HepG2 (cell line): Measurements from ENCODE around the gene SOST. TPM values are rescaled to one million over a fixed set of nuclear protein-coding genes. Genes with fewer than 3 reads are reported as not detected.

Experiments
- ATAC-seq: fragments of 200-7000 bp; cut with Tn5 transposase; 3 replicates; pipeline ENCODE4 v1.9.1; 2020; ENCODE audit warnings: mild to moderate bottlenecking, moderate library complexity
- BruUV-seq: library from RNA; stranded (reverse); fragments of 400-500 nt; replicated peaks from 2 replicates; lab custom pipeline; 2021; lab: Mats Ljungman, UMichigan
- CTCF ChIA-PET: fragments of 300-600 bp; formaldehyde crosslinking; extraction: SDS; loops from one replicate; lab custom pipeline; 2021; ENCODE audit warnings: low total read pairs, inconsistent platforms, low intra/inter-chr PET ratio; lab: Yijun Ruan, JAX
- POLR2A ChIA-PET: fragments of 350-600 bp; sonication (Branson Sonifier 250); formaldehyde crosslinking; loops from one replicate; lab custom pipeline; 2020; ENCODE audit warnings: antibody characterized with exemption, inconsistent platforms; lab: Yijun Ruan, JAX
- DNase-seq: peaks from one replicate; pipeline ENCODE4 v3.0.0-alpha.2; 2015; ENCODE audit warnings: low spot score
- FAIRE-seq: peaks from 3 replicates; lab custom pipeline; 2011; peaks lifted over from hg19 to GRCh38; lab: Jason Lieb, UNC
- H2AFZ ChIP-seq: one replicate; pipeline ENCODE4 v1.6.1; 2011; ENCODE audit warnings: low read length, inconsistent platforms
- H3K27ac ChIP-seq: fragments of 300-600 bp; 3 replicates; pipeline ENCODE4 v1.8.0; 2011; ENCODE audit warnings: mixed run types, mild to moderate bottlenecking, mixed read lengths, low read length, inconsistent platforms; ENCODE audit not compliant: insufficient read depth; ENCODE audit errors: extremely low read length
- H3K27me3 ChIP-seq, 2 experiments: fragments of 200-600 bp in 1 of 2; 2 replicates in 1 of 2; 3 replicates in 1 of 2; pipeline versions ENCODE4 v1.6.0 to v1.8.0; 2011; ENCODE audit warnings: low read length in 2 of 2, mild to moderate bottlenecking in 2 of 2, moderate library complexity in 2 of 2, inconsistent platforms in 1 of 2; ENCODE audit not compliant: insufficient read depth in 2 of 2, control insufficient read depth in 1 of 2
- H3K36me3 ChIP-seq, 2 experiments: fragments of 200-600 bp in 1 of 2; replicated peaks in 1 of 2; 2 replicates in 1 of 2; 3 replicates in 1 of 2; pipeline versions ENCODE4 v1.5.1 to v1.8.0; 2011; ENCODE audit warnings: low read length in 2 of 2, inconsistent platforms in 1 of 2; ENCODE audit not compliant: insufficient read depth in 2 of 2, control insufficient read depth in 1 of 2
- H3K4me1 ChIP-seq: 2 replicates; pipeline ENCODE4 v1.5.1; 2012; ENCODE audit warnings: low read length, inconsistent platforms; ENCODE audit not compliant: insufficient read depth
- H3K4me2 ChIP-seq: 2 replicates; pipeline ENCODE4 v1.6.0; 2011; ENCODE audit warnings: low read depth, low read length, inconsistent platforms
- H3K4me3 ChIP-seq, 3 experiments: fragments of 200-600 bp in 1 of 3; sonication (generic), shearing (Covaris generic) in 1 of 3; replicated peaks in 1 of 3; 2 replicates each; pipeline ENCODE4 v1.5.1; 2011 to 2016; ENCODE audit warnings: low read length in 3 of 3, inconsistent platforms in 2 of 3, low read depth in 2 of 3, mild to moderate bottlenecking in 2 of 3, control low read depth in 1 of 3, mixed read lengths in 1 of 3; ENCODE audit not compliant: insufficient read depth in 1 of 3
- H3K79me2 ChIP-seq: one replicate; pipeline ENCODE4 v1.6.1; 2011; ENCODE audit warnings: low read length, inconsistent platforms; ENCODE audit not compliant: insufficient read depth
- H3K9ac ChIP-seq: 2 replicates; pipeline ENCODE4 v1.6.0; 2011; ENCODE audit warnings: mild to moderate bottlenecking, low read depth, low read length, inconsistent platforms; ENCODE audit not compliant: insufficient read depth
- H3K9me3 ChIP-seq: 2 replicates; pipeline ENCODE4 v1.5.1; 2012; ENCODE audit warnings: mild to moderate bottlenecking, low read length
- H4K20me1 ChIP-seq: 2 replicates; pipeline ENCODE4 v1.6.0; 2011; ENCODE audit warnings: inconsistent platforms, mild to moderate bottlenecking, low read length, moderate library complexity; ENCODE audit not compliant: insufficient read depth
- CHD2 ChIP-seq: IDR thresholded peaks from 2 replicates; pipeline ENCODE4 v1.6.1; 2011; ENCODE audit warnings: low read depth, low read length, improper control_type of control experiment
- HNF4A ChIP-seq: sonication (generic); formaldehyde crosslinking; IDR thresholded peaks from 2 replicates; pipeline ENCODE4 v1.4.0; 2020; ENCODE audit warnings: missing genetic modification reagents
- IKZF4 ChIP-seq: sonication (generic); formaldehyde crosslinking; IDR thresholded peaks from 2 replicates; pipeline ENCODE4 v1.5.1; 2020; ENCODE audit warnings: borderline replicate concordance, mild to moderate bottlenecking, low read depth, missing genetic modification reagents; ENCODE audit errors: not compliant biosample characterization
- ISL2 ChIP-seq: sonication (generic); formaldehyde crosslinking; IDR thresholded peaks from 2 replicates; pipeline ENCODE4 v1.5.0; 2020; ENCODE audit warnings: missing genetic modification reagents
- KDM4B ChIP-seq: sonication (generic); formaldehyde crosslinking; IDR thresholded peaks from 2 replicates; pipeline ENCODE4 v1.4.0; 2020; ENCODE audit warnings: missing genetic modification reagents
- SIN3B ChIP-seq: fragments of 150-350 bp; IDR thresholded peaks from 2 replicates; pipeline ENCODE4 v1.6.1; 2014; ENCODE audit warnings: low read length
- SP2 ChIP-seq: sonication (generic); formaldehyde crosslinking; IDR thresholded peaks from 2 replicates; pipeline ENCODE4 v1.5.1; 2020; ENCODE audit warnings: mild to moderate bottlenecking, missing genetic modification reagents
- TEAD3 ChIP-seq: optimal IDR thresholded peaks from 2 replicates; pipeline ENCODE3; 2016; ENCODE audit warnings: borderline replicate concordance
- TGIF2 ChIP-seq: IDR thresholded peaks from 2 replicates; pipeline ENCODE4 v1.6.1; 2016; ENCODE audit warnings: control low read depth, missing compliant biosample characterization
- ZBTB1 ChIP-seq: sonication (generic); formaldehyde crosslinking; IDR thresholded peaks from 2 replicates; pipeline ENCODE4 v1.4.0; 2020; ENCODE audit warnings: missing genetic modification reagents, borderline replicate concordance
- ZEB1 ChIP-seq: IDR thresholded peaks from 2 replicates; pipeline ENCODE4 v1.6.1; 2012; ENCODE audit warnings: mild to moderate bottlenecking, low read depth, inconsistent platforms; ENCODE audit not compliant: insufficient replicate concordance
- ZFP36L1 ChIP-seq: sonication (generic); formaldehyde crosslinking; IDR thresholded peaks from 2 replicates; pipeline ENCODE4 v1.8.0; 2022; ENCODE audit warnings: mild to moderate bottlenecking, missing genetic modification reagents, moderate library complexity
- ZNF441 ChIP-seq: sonication (generic); formaldehyde crosslinking; IDR thresholded peaks from 2 replicates; pipeline ENCODE4 v1.7.0; 2021; ENCODE audit warnings: missing genetic modification reagents, borderline replicate concordance
- ZNF629 ChIP-seq: sonication (generic); formaldehyde crosslinking; conservative IDR thresholded peaks from 2 replicates; pipeline ENCODE4 v1.5.0; 2020; ENCODE audit warnings: missing genetic modification reagents
- ZZZ3 ChIP-seq: sonication (generic); formaldehyde crosslinking; IDR thresholded peaks from 2 replicates; pipeline ENCODE4 v1.4.0; 2020; ENCODE audit warnings: missing genetic modification reagents, mild to moderate bottlenecking, borderline replicate concordance
- WGBS: methylation state at CpG from one replicate; pipeline ENCODE4 v1.1.6; 2017; ENCODE audit warnings: low lambda C conversion rate; 5-methylcytosine and 5-hydroxymethylcytosine counted together
- in situ Hi-C: cut with HindIII; loops from 2 replicates; pipeline ENCODE4 v1.10.0; 2017; ENCODE audit warnings: low pct_unique_long_range_greater_than_20kb; ENCODE audit not compliant: extremely low pct_ligation_motif_present
- intact Hi-C: fragments of 100-400 bp; cut with micrococcal nuclease; formaldehyde crosslinking; loops from one replicate; pipeline ENCODE4 v1.10.0; 2022; ENCODE audit not compliant: unreplicated experiment
- polyA plus RNA-seq, 8 experiments: library from polyadenylated mRNA; depleted of rRNA in 3 of 8; stranded (reverse) in 7 of 8; unstranded in 1 of 8; fragments of >200 nt; fragmentation: Illumina TruSeq in 4 of 8; extraction: Trizol in 4 of 8; gene quantifications; 2 replicates each; pipeline versions ENCODE4 v1.2.1 to v1.2.3, GENCODE V29; 2011 to 2016; ENCODE audit warnings: low read depth in 4 of 8, missing spikeins in 1 of 8, mixed read lengths in 1 of 8; ENCODE audit not compliant: insufficient read depth in 1 of 8
- total RNA-seq, 5 experiments: library from RNA; depleted of rRNA; stranded (reverse); fragments of >200 nt; fragmentation: Illumina TruSeq; extraction: Trizol; gene quantifications; 2 replicates each; pipeline ENCODE4 v1.2.3, GENCODE V29; 2016; ENCODE audit warnings: low read depth in 1 of 5
- TF ChIP-seq, protein P1 (sequence below): sonication (generic); formaldehyde crosslinking; IDR thresholded peaks from 2 replicates; pipeline ENCODE4 v1.9.0; 2022; ENCODE audit warnings: missing genetic modification reagents, mild to moderate bottlenecking, borderline replicate concordance
- TF ChIP-seq, protein P2 (sequence below): sonication (generic); formaldehyde crosslinking; IDR thresholded peaks from 2 replicates; pipeline ENCODE4 v1.4.0; 2020; ENCODE audit warnings: mild to moderate bottlenecking, missing genetic modification reagents
- TF ChIP-seq, protein P3 (sequence below): sonication (generic); formaldehyde crosslinking; IDR thresholded peaks from 2 replicates; pipeline ENCODE4 v1.8.1; 2023; ENCODE audit warnings: mild to moderate bottlenecking, missing genetic modification reagents, borderline replicate concordance

Gene SOST
- total and polyA plus RNA-seq, 2 of the 13 experiments (the other 11 are each of a cell fraction or from before 2014, with no cell fraction given) = not detected

DNA sequence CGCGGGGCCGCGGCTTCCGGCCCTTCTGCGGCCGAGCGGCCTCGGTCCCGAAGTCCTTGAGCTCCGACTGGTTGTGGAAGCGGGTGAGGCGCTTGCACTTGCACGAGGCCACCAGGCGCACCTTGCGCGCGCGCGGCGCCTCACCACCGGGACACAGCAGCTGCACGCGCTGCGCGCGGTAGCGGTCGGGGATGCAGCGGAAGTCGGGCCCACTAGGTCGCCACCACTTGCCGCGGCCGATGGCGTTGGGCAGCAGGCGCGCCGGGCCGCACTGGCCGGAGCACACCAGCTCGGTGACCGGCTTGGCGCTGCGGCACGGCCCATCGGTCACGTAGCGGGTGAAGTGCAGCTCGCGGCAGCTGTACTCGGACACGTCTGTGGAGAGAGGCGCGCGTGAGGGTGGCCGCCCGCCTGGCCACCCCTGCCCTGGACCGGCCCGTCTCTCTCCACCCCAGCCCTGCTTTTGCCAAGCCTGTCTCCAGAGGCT, 3.2 kb downstream of the SOST start (continued):
- TF ChIP-seq ZBTB1 (CRISPR knock-in tag) = no peak
- no peak for TF ChIP-seq TGIF2 (CRISPR knock-in tag)
- TF ChIP-seq ZEB1 = no peak

DNA sequence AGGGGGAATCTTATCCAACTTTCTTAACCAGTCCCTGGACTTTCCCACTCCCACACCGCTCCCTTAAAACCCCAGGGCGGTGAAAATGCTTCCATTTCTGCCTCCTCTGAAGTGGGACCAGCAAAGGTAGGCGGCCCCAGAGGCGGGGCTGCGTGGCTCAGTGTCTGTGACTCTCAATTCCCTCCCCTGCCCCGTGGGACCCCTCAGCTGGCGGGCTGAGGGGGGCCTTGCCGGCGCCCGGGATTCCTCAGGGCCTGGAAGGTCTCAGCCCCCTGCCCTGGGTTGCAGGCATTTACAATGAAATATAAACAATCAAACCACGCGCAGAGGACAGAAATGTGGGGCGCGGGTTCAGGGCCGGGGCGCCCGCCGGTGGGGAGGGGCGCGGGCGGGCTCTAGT, 3.6 kb downstream of the SOST start:
- DNase-seq = no peak
- H2AFZ ChIP-seq = no peak overlapping the region
- H3K27me3 ChIP-seq = peaks cover 17 to 78% of the 10 kb centered on the region in 2 experiments
- H3K79me2 ChIP-seq = no peaks in the 10 kb centered on the region
- TF ChIP-seq, protein P1, sequence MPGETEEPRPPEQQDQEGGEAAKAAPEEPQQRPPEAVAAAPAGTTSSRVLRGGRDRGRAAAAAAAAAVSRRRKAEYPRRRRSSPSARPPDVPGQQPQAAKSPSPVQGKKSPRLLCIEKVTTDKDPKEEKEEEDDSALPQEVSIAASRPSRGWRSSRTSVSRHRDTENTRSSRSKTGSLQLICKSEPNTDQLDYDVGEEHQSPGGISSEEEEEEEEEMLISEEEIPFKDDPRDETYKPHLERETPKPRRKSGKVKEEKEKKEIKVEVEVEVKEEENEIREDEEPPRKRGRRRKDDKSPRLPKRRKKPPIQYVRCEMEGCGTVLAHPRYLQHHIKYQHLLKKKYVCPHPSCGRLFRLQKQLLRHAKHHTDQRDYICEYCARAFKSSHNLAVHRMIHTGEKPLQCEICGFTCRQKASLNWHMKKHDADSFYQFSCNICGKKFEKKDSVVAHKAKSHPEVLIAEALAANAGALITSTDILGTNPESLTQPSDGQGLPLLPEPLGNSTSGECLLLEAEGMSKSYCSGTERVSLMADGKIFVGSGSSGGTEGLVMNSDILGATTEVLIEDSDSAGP = no peak
- TF ChIP-seq ZNF441 (no peak), SP2 (CRISPR knock-in tag) (no peak), KDM4B (CRISPR knock-in tag) (no peak), ZNF629 (CRISPR knock-in tag) (no peak), ZZZ3 (CRISPR knock-in tag) (no peak), SIN3B (no peak), ZFP36L1 (CRISPR knock-in tag) (no peak), ISL2 (CRISPR knock-in tag) (no peak), TEAD3 (CRISPR knock-in tag) (no peak), HNF4A (no peak), CHD2 (no peak), IKZF4 (CRISPR knock-in tag) (no peak)
- TF ChIP-seq, protein P2, sequence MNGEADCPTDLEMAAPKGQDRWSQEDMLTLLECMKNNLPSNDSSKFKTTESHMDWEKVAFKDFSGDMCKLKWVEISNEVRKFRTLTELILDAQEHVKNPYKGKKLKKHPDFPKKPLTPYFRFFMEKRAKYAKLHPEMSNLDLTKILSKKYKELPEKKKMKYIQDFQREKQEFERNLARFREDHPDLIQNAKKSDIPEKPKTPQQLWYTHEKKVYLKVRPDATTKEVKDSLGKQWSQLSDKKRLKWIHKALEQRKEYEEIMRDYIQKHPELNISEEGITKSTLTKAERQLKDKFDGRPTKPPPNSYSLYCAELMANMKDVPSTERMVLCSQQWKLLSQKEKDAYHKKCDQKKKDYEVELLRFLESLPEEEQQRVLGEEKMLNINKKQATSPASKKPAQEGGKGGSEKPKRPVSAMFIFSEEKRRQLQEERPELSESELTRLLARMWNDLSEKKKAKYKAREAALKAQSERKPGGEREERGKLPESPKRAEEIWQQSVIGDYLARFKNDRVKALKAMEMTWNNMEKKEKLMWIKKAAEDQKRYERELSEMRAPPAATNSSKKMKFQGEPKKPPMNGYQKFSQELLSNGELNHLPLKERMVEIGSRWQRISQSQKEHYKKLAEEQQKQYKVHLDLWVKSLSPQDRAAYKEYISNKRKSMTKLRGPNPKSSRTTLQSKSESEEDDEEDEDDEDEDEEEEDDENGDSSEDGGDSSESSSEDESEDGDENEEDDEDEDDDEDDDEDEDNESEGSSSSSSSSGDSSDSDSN (CRISPR knock-in tag) = no peak
- TF ChIP-seq, protein P3, sequence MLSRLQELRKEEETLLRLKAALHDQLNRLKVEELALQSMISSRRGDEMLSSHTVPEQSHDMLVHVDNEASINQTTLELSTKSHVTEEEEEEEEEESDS (CRISPR knock-in tag) = no peak
- TF ChIP-seq, all 625 proteins: peak for 0
- Histone ChIP-seq H3K9ac (no peak overlapping the region), H4K20me1 (no peaks in the 10 kb centered on the region), H3K4me3 (no peak overlapping the region), H3K9me3 (no peaks in the 10 kb centered on the region), H3K4me1 (peaks cover 12% of the 10 kb centered on the region), H3K4me2 (no peak overlapping the region), H3K27ac (no peak overlapping the region), H3K36me3 (no peaks in the 10 kb centered on the region)
- FAIRE-seq (no peak), ATAC-seq (no peak)
- intact Hi-C loops = no loop called here
- in situ Hi-C loops = loop anchor here (5.0 kb wide), 1 partner anchor 178 kb away; no protein-coding TSS in a partner anchor
- CTCF ChIA-PET = interaction anchor here (2.4 kb wide), 1 partner anchor 61 kb away, joined by 10 read pairs; no protein-coding TSS in a partner anchor
- no TSS peak for BruUV-seq
- POLR2A ChIA-PET = interaction anchor here (0.7 kb wide), 1 partner anchor 17 kb away, joined by 3 read pairs; no protein-coding TSS in a partner anchor
- 61% methylated on average over 14 of the region's 21 CpGs for WGBS
